HTR-8/SVneo (cell line): ENCODE data around the gene ALG9.

Experiments
- DNase-seq: peaks from one replicate; pipeline ENCODE4 v3.0.0; 2011; ENCODE audit warnings: low spot score, mixed read lengths; ENCODE audit not compliant: insufficient read length
- FAIRE-seq: peaks from 2 replicates; lab custom pipeline; 2011; peaks lifted over from hg19 to GRCh38; lab: Jason Lieb, UNC

Gene ALG9

GRCh38 chr11:111741751-111742150 lies 129.6 kb downstream of the ALG9 start:
- DNase-seq = no peak
- peak; percentile 86 for FAIRE-seq

GRCh38 chr11:111739299-111739698 lies 132.1 kb downstream of the ALG9 start:
- no peak for FAIRE-seq
- no peak for DNase-seq

GRCh38 chr11:111737444-111738210 lies 133.8 kb downstream of the ALG9 start:
- FAIRE-seq (peak; percentile 79), DNase-seq (no peak)

- DNase-seq (no peak), FAIRE-seq (peak; percentile 40)
Measured at GRCh38 chr11:111736621-111737443, 134.5 kb downstream of the ALG9 start.
